ENCODE data around the gene RBBP6. TPM values are rescaled to one million over a fixed set of nuclear protein-coding genes. Genes with fewer than 3 reads are reported as not detected.

The RBBP6 gene
- polyA plus RNA-seq, 4 donors, result 20.7 to 54.3 (median 30.3) TPM

GRCh38 chr16:24580665-24581064, 41.3 kb downstream of the RBBP6 start:
- 58 to 73% (median 63%) methylated on average over 5 of the region's 5 CpGs for WGBS, 3 donors
- no peaks in the 10 kb centered on the region for H3K4me1 ChIP-seq (ENCODE audit: control insufficient read depth in 3 of 3, insufficient read depth in 2 of 3, low read depth in 1 of 3, low read length in 2 of 3)
- H3K4me3 ChIP-seq (ENCODE audit: low read depth in 1 of 3, low read length in 3 of 3), result no peak overlapping the region
- DNase-seq (no peak), FAIRE-seq (no peak)
- H3K27ac ChIP-seq (ENCODE audit: low read depth in 1 of 3, low read length in 2 of 3), result no peak overlapping the region
- no peaks in the 10 kb centered on the region for H3K27me3 ChIP-seq (ENCODE audit: control insufficient read depth in 3 of 3, insufficient read depth in 3 of 3, low read length in 3 of 3)
- H3K9me3 ChIP-seq (ENCODE audit: control insufficient read depth in 2 of 2, insufficient read depth in 1 of 2, low read depth in 1 of 2, low read length in 1 of 2), result no peaks in the 10 kb centered on the region
- no peaks in the 10 kb centered on the region for H3K36me3 ChIP-seq (ENCODE audit: control insufficient read depth in 3 of 3, insufficient read depth in 2 of 3, low read depth in 1 of 3, low read length in 3 of 3)

GRCh38 chr16:24583494-24583893, 44.1 kb downstream of the RBBP6 start:
- H3K36me3 ChIP-seq (ENCODE audit: control insufficient read depth in 3 of 3, insufficient read depth in 2 of 3, low read depth in 1 of 3, low read length in 3 of 3), result no peaks in the 10 kb centered on the region
- H3K27me3 ChIP-seq (ENCODE audit: control insufficient read depth in 3 of 3, insufficient read depth in 3 of 3, low read length in 3 of 3), result no peaks in the 10 kb centered on the region
- WGBS, 3 donors, result 72 to 79% (median 76%) methylated on average over 5 of the region's 5 CpGs
- H3K4me1 ChIP-seq (ENCODE audit: control insufficient read depth in 3 of 3, insufficient read depth in 2 of 3, low read depth in 1 of 3, low read length in 2 of 3), result no peaks in the 10 kb centered on the region
- FAIRE-seq (no peak), DNase-seq (no peak)
- no peak overlapping the region for H3K4me3 ChIP-seq (ENCODE audit: low read depth in 1 of 3, low read length in 3 of 3)
- no peaks in the 10 kb centered on the region for H3K9me3 ChIP-seq (ENCODE audit: control insufficient read depth in 2 of 2, insufficient read depth in 1 of 2, low read depth in 1 of 2, low read length in 1 of 2)
- no peak overlapping the region for H3K27ac ChIP-seq (ENCODE audit: low read depth in 1 of 3, low read length in 2 of 3)

- FAIRE-seq, result no peak
- no peaks in the 10 kb centered on the region for H3K27me3 ChIP-seq (ENCODE audit: control insufficient read depth in 3 of 3, insufficient read depth in 3 of 3, low read length in 3 of 3)
Observed at GRCh38 chr16:24589997-24590396, 50.6 kb downstream of the RBBP6 start.

DNA sequence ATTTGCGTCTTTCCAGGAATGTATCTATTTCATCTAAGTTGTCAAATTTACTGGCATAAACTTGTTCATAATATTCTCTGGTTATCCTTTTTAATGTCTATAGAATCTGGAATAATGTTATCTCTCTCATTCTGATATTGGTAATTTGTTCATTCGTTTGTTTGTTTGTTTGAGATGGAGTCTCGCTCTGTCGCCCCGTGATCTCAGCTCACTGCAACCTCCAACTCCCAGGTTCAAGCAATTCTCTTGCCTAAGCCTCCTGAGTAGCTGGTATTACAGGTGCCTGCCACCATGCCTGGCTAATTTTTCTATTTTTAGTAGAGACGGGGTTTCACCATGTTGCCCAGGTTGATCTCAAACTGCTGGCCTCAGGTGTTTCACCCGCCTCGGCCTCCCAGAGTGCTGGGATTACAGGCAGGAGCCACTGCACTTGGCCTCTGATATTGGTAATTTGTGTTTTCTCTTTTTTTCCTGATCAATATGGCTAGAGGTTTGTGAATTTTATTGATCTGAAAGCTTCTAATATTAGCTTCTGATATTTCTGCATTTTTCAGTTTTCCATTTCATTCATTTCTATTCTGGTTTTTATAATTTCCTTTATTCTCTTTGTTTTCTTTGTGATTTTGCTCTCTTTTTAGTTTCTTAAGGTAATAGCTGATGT, 59.5 kb downstream of the RBBP6 start:
- Histone ChIP-seq H3K4me3 (ENCODE audit: low read depth in 1 of 3, low read length in 3 of 3) (no peak overlapping the region), H3K36me3 (ENCODE audit: control insufficient read depth in 3 of 3, insufficient read depth in 2 of 3, low read depth in 1 of 3, low read length in 3 of 3) (no peaks in the 10 kb centered on the region), H3K9me3 (ENCODE audit: control insufficient read depth in 2 of 2, insufficient read depth in 1 of 2, low read depth in 1 of 2, low read length in 1 of 2) (no peaks in the 10 kb centered on the region), H3K27ac (ENCODE audit: low read depth in 1 of 3, low read length in 2 of 3) (no peak overlapping the region), H3K4me1 (ENCODE audit: control insufficient read depth in 3 of 3, insufficient read depth in 2 of 3, low read depth in 1 of 3, low read length in 2 of 3) (no peaks in the 10 kb centered on the region), H3K27me3 (ENCODE audit: control insufficient read depth in 3 of 3, insufficient read depth in 3 of 3, low read length in 3 of 3) (no peaks in the 10 kb centered on the region)
- FAIRE-seq (no peak), DNase-seq (no peak)
- WGBS, 3 donors, result 84 to 95% (median 93%) methylated on average over 8 of the region's 8 CpGs

More at GRCh38 chr16:24589997-24590396, 50.6 kb downstream of the RBBP6 start:
- WGBS, 3 donors, result 32 to 66% (median 46%) methylated on average over 1 of the region's 1 CpG
- Histone ChIP-seq H3K27ac (ENCODE audit: low read depth in 1 of 3, low read length in 2 of 3) (no peak overlapping the region), H3K4me3 (ENCODE audit: low read depth in 1 of 3, low read length in 3 of 3) (no peak overlapping the region), H3K4me1 (ENCODE audit: control insufficient read depth in 3 of 3, insufficient read depth in 2 of 3, low read depth in 1 of 3, low read length in 2 of 3) (no peaks in the 10 kb centered on the region), H3K36me3 (ENCODE audit: control insufficient read depth in 3 of 3, insufficient read depth in 2 of 3, low read depth in 1 of 3, low read length in 3 of 3) (no peaks in the 10 kb centered on the region), H3K9me3 (ENCODE audit: control insufficient read depth in 2 of 2, insufficient read depth in 1 of 2, low read depth in 1 of 2, low read length in 1 of 2) (no peaks in the 10 kb centered on the region)
- DNase-seq, result no peak

DNA sequence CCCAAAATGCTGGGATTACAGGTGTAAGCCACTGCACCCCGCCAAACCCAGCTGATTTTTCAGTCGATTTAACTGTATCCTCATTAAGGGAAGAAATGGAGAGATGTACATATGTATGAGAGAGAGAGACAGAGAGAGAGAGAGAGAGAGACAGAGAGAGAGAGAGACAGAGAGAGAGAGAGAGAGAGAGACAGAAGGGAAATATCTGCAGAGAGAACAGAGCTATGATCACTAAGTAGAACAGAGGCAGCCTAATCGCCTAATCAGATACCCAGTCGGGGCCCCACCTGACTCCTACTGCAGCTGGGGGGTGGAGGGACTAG, 70.0 kb downstream of the RBBP6 start:
- FAIRE-seq (no peak), DNase-seq (no peak)
- Histone ChIP-seq H3K27me3 (ENCODE audit: control insufficient read depth in 3 of 3, insufficient read depth in 3 of 3, low read length in 3 of 3) (peaks cover 0 to 17% (median 12%) of the 10 kb centered on the region in 3 donors), H3K9me3 (ENCODE audit: control insufficient read depth in 2 of 2, insufficient read depth in 1 of 2, low read depth in 1 of 2, low read length in 1 of 2) (no peaks in the 10 kb centered on the region), H3K36me3 (ENCODE audit: control insufficient read depth in 3 of 3, insufficient read depth in 2 of 3, low read depth in 1 of 3, low read length in 3 of 3) (no peaks in the 10 kb centered on the region), H3K27ac (ENCODE audit: low read depth in 1 of 3, low read length in 2 of 3) (no peak overlapping the region), H3K4me3 (ENCODE audit: low read depth in 1 of 3, low read length in 3 of 3) (no peak overlapping the region), H3K4me1 (ENCODE audit: control insufficient read depth in 3 of 3, insufficient read depth in 2 of 3, low read depth in 1 of 3, low read length in 2 of 3) (no peaks in the 10 kb centered on the region)
- 28 to 38% (median 38%) methylated on average over 4 of the region's 4 CpGs for WGBS, 3 donors

DNA sequence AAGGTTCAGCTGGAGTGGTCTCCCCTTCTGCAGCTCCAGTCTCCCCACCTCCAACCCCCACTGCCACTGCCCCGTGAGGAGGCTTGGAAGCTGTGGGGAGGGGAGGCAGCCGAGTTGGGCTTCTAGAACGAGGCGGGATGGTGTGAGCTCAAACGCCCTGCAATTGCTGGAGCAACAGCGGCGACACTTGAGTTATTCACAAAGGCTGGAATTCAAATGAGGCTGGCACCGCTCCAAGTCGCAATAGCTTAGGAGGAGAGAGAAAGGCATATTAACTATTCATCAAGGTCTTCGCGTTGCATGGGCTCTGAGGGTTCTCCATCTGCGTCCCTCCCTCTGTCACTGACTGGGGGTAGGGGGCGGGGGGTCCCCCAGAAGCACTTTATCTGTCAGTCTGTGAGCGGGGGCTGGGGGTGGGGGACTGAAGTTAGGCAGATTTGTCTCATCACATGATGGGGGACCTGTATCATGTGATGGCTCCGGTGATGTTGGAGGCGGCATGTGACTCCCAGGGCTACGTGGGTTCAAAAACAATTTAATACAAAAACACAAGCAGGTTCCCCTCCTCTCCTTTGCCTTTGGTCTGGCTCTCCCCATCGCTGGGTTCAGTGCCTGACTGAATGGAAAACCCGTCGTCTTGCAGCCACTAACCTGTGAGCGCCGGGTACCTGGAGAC, 70.5 kb downstream of the RBBP6 start:
- FAIRE-seq (no peak), DNase-seq (peak; percentile 37 to 69)
- Histone ChIP-seq H3K27me3 (ENCODE audit: control insufficient read depth in 3 of 3, insufficient read depth in 3 of 3, low read length in 3 of 3) (peaks cover 0 to 17% (median 12%) of the 10 kb centered on the region in 3 donors), H3K4me1 (ENCODE audit: control insufficient read depth in 3 of 3, insufficient read depth in 2 of 3, low read depth in 1 of 3, low read length in 2 of 3) (no peaks in the 10 kb centered on the region), H3K4me3 (ENCODE audit: low read depth in 1 of 3, low read length in 3 of 3) (peak overlapping the region in 1 of 3 donors; percentile 0), H3K9me3 (ENCODE audit: control insufficient read depth in 2 of 2, insufficient read depth in 1 of 2, low read depth in 1 of 2, low read length in 1 of 2) (no peaks in the 10 kb centered on the region), H3K27ac (ENCODE audit: low read depth in 1 of 3, low read length in 2 of 3) (no peak overlapping the region), H3K36me3 (ENCODE audit: control insufficient read depth in 3 of 3, insufficient read depth in 2 of 3, low read depth in 1 of 3, low read length in 3 of 3) (no peaks in the 10 kb centered on the region)
- WGBS, 3 donors, result 3 to 5% (median 4%) methylated on average over 20 to 22 of the region's 22 CpGs

- Histone ChIP-seq H3K4me3 (ENCODE audit: low read depth in 1 of 3, low read length in 3 of 3) (peak overlapping the region in 1 of 3 donors; percentile 0), H3K27me3 (ENCODE audit: control insufficient read depth in 3 of 3, insufficient read depth in 3 of 3, low read length in 3 of 3) (peaks cover 0 to 17% (median 12%) of the 10 kb centered on the region in 3 donors), H3K9me3 (ENCODE audit: control insufficient read depth in 2 of 2, insufficient read depth in 1 of 2, low read depth in 1 of 2, low read length in 1 of 2) (no peaks in the 10 kb centered on the region), H3K27ac (ENCODE audit: low read depth in 1 of 3, low read length in 2 of 3) (no peak overlapping the region), H3K4me1 (ENCODE audit: control insufficient read depth in 3 of 3, insufficient read depth in 2 of 3, low read depth in 1 of 3, low read length in 2 of 3) (no peaks in the 10 kb centered on the region), H3K36me3 (ENCODE audit: control insufficient read depth in 3 of 3, insufficient read depth in 2 of 3, low read depth in 1 of 3, low read length in 3 of 3) (no peaks in the 10 kb centered on the region)
- DNase-seq, result peak in 1 of 2 donors; percentile 16
- 2 to 5% (median 3%) methylated on average over 13 of the region's 13 CpGs for WGBS, 3 donors
- no peak for FAIRE-seq
Observed at GRCh38 chr16:24610416-24610755, 71.0 kb downstream of the RBBP6 start.

- Histone ChIP-seq H3K27me3 (ENCODE audit: control insufficient read depth in 3 of 3, insufficient read depth in 3 of 3, low read length in 3 of 3) (peaks cover 0 to 17% (median 12%) of the 10 kb centered on the region in 3 donors), H3K4me1 (ENCODE audit: control insufficient read depth in 3 of 3, insufficient read depth in 2 of 3, low read depth in 1 of 3, low read length in 2 of 3) (no peaks in the 10 kb centered on the region), H3K9me3 (ENCODE audit: control insufficient read depth in 2 of 2, insufficient read depth in 1 of 2, low read depth in 1 of 2, low read length in 1 of 2) (no peaks in the 10 kb centered on the region), H3K27ac (ENCODE audit: low read depth in 1 of 3, low read length in 2 of 3) (no peak overlapping the region), H3K36me3 (ENCODE audit: control insufficient read depth in 3 of 3, insufficient read depth in 2 of 3, low read depth in 1 of 3, low read length in 3 of 3) (no peaks in the 10 kb centered on the region), H3K4me3 (ENCODE audit: low read depth in 1 of 3, low read length in 3 of 3) (no peak overlapping the region)
- FAIRE-seq (no peak), DNase-seq (no peak)
- 80 to 82% (median 81%) methylated on average over 11 of the region's 11 CpGs for WGBS, 3 donors
Observed at GRCh38 chr16:24611310-24611709, 71.9 kb downstream of the RBBP6 start.

All from small intestine (tissue), 7 donors.